ENCODE data around the gene CNTNAP2.

The CNTNAP2 gene

DNA sequence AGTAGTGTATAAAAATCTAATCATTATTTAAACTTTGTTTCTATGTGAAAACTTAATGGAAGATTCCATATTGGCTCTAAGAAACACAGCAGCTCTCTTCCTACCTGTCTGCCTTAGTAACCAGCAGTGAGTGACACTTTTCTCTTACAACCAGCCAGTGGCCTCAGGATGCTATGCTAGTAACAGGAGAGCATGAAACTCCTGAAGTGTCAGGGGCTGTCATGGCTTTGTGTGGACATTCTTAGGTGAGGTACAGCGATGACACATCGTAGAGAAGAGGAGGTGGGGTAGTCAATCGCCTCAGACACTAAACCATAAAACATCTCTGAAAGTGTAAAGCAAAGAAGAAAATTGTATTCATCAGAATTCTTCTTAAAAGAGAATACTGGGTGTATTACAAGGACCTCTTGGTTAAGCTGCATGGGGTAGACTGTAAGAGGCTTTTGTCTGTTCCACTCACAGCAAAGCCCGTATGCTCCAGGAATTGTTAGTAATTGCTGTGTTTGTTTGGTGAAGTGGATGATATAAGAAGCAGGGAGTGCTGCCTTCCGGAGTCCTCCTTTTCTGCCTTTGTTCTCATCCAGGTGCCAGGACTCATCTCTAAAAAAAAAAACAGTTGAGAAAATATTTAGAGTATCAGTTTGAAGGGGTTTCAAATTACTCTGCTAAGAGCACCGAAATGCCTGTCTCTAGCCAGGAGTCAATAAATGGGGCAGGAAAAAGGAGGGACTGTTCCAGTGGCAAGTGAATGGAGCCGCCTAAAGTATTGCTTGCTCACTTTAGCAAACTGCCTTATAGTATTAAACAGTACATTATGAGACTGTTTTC is 518.8 kb downstream of the CNTNAP2 start:
- no peak for DNase-seq

DNA sequence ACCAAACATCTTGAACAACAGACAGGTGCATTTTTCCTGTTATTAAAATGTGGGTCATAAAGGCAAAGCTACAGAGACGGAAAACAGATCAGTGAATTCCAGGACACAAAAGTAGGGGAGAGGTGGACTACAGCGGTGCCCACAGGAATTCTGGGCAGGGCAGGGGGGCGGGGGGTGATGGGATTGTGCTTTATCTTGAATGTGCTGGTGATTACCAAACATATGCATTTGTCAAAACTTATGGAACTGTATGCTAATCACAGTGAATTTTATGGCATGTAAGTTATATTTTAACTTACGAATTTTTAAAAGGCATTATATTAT is 519.4 kb downstream of the CNTNAP2 start:
- no peak for DNase-seq

DNA sequence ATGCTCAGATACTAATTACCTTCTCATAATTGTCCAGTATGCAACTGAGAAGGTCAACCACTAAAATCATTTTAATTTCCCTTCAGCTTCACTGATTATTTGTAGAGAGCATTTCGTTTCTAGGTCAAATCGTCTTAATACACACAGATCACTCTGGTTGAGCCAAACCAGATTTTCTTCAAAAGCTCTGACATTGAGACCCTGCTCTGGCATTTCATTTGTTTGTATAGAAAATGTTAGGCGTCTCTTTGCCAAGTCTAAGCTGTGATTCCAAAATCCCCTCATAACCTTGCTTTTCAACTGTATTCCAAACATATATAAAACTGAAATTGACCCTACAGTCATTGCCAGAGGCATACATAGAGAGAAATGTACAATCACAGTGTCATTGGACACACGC is 520.0 kb downstream of the CNTNAP2 start:
- no peak for DNase-seq

DNA sequence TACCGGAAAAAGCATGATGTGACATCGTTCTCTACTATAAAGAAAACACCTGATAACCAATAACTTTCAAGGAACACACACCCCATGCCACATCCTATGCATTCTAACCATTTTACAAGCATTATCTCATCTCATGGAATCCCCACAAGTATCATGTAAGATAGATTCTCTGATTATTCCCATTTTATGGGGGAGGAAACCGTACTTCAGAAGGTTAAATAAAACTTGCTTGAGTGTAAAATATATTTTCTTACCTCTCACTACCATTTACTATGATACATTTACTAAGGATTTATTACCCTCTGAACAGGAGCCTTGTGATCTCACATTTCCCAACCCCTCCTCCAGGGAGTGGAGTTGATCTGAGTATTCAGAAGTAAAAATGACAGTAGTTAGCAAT is 522.7 kb downstream of the CNTNAP2 start:
- DNase-seq, result no peak

DNA sequence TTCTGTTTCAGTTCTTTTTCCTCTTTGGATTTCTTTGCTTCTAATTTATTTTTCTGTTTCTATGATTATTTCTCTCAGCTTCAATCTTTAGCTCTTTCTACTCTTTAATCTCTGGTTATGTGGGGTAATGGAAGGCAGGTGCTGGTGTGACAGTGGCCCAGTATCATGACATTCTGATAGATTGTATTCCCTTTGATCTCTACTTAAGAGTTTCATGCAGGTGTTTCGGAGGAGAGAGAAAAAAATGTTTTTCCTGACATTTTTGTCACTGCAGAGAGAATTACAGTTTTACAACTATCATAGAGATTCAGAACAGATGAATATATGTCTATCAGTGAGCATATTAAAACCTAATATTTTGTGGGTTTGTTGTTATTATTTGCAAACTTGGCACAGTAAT is 524.9 kb downstream of the CNTNAP2 start:
- no peak for DNase-seq

DNA sequence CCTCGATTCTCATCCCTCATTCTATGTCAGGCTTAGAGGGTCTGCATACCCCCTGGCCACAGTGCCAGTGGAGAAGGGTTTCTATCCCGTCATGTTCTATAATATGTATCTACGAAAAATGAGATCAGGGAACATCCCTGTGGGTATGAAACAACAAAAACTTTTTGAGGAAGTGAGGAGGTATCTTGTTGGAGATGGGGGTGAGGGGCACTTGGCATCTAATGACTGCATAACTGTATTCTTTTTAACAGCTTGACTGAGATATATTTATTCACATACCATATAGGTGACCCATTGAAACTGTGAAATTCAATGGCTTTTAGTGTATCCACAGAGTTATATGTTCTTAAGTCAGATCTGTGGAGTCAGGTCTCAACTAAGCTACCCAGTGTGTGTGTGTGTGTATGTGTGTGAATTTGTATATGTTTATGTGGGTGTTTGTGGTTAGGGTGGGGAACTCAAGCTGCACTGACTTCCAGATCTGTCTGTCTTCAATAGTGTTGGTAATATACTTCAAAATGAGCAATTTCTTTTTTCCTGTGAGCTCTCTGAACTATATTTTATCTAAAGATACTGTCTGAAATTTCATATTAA is 528.9 kb downstream of the CNTNAP2 start:
- no peak for DNase-seq

DNA sequence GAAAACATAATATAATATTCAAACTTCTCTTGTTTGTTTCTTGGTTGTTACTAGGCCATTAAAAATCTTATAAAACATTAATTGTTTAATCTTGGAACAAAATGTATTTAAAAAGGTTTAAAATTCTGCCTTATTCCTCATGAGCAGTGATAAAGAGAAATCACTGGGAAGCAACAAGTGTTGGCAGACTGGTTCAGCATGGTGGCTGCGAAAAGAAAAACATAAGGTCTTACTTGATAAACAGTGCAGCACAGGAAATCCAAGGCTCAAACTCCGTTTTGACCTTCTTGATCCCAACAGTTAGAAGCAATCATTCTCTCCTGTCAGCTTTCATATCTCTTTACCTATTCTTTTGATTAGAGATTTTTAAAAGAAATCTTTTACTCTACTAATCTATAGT is 530.8 kb downstream of the CNTNAP2 start:
- DNase-seq, result no peak

DNA sequence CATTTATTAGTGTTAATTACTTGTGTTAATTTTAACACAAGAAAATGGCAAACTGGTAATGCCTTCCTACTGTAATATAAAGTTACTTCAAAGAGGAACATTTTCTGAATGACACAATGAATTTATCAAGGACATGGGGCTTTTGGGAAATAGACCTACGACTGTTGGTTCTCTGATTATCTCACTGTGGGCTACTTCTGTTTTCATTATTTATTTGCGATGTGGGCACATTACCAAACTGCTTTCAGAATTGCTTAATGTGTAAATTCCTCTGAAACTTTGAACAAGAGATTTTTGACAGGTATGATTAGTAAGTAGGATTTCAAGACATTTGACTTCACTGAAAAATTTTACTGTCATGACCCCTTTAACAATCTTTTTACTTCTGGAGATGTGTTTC is 535.6 kb downstream of the CNTNAP2 start:
- no peak for DNase-seq

DNA sequence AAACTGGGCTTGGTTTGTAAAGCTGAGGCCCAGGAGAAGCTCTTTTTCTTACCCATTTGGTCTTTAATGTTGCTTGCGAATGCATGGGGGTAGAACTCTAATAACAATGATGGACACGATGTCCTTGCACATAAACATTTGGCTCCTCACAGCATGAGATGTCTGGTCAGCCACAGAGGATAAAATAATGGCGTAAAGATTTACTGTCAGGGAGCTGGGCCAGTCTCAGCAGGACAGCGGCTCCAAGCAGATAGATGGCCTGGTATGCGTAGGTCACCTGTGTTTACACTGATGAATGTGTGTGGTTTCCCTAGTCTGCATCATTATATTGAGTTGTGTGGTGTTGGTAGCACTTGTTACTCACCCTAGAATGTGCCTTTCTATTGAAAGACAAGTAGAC is 537.4 kb downstream of the CNTNAP2 start:
- no peak for DNase-seq

DNA sequence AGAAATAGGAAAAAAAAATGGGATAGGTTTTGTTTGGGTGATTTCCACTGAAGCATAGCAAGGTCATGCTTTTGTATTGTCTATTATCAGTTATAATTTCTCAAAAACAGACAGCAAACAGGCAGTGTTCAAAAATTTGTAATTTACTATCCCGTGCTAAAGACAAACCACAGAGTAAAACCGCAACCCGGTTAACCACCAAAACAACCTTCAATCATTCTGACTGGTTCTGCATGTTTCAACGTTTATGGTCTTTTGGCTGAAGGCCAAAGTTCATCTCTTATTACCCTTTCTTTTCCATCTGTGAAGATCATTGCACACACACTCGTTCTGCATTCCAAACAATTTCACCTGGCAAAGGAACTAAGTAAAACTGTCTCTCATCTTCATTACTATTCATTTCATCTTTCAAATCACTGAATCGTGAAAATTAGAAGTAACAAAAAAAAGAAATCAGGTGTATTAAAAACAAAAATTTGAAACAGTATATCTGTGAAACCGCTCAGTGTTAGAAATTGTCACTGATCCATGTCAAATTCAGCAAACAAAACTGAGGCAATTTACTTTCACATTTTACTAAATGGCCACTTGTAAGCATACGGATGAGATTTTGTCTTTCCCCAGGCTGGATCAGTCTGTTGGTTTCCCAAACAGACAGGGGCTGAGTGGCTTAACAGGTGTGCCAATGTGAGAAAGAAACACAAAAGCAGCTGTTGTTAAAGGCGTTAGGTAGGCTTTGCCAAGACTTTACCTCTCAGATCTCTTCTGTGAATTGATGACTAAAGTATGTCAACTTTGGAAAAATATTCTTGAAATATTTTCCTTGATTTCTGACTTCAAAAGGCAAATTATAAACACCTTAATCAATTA is 539.6 kb downstream of the CNTNAP2 start:
- no peak for DNase-seq

DNA sequence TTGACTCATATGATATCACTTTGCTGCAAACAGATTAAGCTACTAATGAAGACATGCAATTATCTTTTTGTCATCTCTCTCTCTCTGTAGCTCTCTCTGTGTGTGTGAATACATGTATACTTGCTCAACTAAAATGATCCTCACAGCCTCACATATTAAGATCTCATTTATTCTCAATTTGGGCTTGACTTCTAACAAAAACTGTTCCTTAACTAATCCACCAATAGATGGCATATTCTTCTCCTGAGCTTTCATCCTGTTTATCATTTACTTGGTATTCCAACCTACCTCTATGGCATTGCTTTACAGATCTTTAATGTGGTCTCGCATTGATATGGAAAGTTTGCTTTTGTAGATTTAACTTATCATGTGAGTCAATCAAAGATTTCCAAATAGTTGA is 540.4 kb downstream of the CNTNAP2 start:
- DNase-seq, result no peak

DNA sequence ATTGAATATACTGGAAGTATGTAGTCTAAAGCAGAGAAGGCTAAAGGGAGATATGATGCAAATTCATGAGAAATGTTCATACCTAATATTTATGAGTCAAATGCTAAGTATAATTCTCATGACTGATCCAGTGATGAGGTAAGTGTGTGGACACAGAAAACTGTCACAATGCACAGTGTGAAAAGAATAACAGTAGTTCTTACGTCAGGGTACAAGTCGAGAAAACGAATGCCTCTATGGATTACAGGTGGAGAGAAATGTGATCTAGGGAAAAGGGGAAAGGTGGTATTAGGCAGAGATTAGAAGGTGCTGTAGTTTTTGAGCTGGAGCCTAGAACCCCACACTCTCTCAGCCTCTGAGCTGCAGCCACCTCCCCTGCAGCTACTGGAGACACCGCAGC is 542.0 kb downstream of the CNTNAP2 start:
- no peak for DNase-seq

DNA sequence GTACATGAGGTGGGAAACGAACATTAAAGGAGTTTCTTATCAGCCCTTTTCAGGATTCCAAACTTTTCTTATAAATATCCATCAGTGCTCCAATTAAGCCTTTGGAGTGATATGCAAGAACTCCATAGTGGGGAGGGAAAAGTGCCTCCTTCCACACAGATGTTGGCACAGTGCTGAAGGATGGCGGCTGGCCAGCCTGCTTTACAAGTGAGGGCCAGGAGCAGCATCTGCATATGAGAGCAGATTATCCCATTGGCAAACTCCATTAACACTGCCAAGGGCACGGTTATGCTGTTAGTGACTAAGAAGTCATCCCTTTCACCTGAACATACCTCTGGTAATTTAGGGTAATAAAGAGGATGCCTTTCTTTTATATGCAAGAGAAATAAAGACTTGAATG is 543.1 kb downstream of the CNTNAP2 start:
- DNase-seq, result no peak

DNA sequence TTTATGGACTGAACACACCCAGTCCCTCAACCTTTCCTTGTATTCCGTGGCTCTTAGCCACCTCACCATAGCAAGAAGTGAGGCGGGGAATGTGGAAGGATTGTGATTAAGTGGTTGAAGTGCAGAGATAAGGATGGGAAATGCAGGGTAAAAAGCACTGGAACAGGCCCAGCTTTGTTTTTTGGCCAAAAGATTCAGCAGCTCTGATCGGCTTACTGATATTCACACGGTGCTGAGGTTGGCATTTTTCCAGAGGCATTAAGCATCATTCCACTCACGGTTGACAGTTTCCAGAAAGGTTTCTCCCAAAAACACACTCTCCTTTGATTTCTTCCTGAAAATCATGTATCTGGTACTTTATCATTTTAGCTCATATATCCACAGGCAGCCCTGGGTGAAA is 544.2 kb downstream of the CNTNAP2 start:
- DNase-seq, result no peak

DNA sequence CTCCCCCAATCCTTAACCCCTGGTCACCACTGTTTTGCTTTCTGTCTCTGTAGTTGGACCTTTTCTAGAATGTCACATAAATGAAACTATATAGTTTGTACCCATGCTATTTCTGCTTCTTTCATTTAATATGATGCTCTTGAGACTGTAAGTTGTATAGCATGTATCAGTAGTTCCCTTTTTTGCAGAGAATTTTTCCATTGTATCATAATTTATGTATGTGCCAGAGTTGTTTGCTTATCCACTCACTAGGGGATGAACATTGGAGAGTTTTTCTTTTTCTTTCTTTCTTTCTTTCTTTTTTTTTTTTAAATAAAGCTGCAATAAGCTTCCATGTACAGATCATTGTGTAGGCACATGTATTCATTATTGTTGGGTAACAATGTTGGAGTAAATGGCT is 544.8 kb downstream of the CNTNAP2 start:
- DNase-seq, result no peak

DNA sequence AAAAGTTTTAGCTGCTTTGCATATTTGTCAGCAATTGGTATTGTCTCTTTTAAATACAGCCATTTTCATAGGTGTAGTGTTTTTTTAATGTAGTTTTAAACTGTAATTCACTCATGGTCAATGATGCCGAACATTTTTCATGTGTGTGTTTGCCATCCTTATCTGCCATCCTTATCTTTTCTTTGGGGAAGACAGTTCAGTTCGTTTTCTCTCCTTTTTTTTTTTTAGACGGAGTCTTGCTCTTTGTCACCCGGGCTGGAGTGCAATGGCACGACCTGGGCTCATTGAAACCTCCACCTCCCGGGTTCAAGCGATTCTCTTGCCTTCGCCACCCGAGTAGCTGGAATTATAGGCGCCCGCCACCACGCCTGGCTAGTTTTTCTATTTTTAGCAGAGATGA is 545.3 kb downstream of the CNTNAP2 start:
- no peak for DNase-seq

DNA sequence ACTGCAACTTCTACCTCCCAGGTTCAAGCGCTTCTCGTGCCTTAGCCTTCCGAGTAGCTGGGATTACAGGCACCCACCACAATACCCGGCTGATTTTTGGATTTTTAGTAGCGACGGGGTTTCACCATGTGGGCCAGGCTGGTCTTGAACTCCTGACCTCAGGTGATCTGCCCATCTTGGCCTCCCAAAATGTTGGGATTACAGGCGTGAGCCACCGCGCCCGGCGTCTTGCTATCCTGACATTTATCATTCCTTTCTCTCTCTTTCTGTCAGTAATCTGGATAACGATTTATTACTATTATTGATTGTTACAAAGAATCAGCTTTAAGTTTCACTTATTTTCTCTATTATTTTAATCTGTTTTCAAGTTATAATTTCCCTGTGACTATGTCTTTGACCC is 548.4 kb downstream of the CNTNAP2 start:
- DNase-seq, result no peak

DNA sequence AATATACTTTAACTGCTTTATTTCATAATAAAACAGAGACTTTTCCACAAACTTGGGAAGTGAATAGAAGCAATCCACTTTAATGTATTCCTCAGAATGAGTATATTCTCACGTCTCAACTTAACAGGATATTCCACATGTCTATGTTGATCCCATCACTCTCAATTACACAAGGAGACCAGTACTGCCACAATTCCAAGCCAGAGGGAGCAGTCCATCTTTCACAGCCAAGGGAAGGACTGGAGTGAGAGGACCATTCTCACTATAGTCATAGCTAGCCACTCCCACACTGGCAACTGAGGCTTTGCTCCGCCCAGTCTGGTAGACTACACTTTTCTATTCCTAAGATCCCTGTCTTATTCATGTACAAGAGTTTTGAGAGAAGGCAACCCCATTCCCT is 553.9 kb downstream of the CNTNAP2 start:
- no peak for DNase-seq

DNA sequence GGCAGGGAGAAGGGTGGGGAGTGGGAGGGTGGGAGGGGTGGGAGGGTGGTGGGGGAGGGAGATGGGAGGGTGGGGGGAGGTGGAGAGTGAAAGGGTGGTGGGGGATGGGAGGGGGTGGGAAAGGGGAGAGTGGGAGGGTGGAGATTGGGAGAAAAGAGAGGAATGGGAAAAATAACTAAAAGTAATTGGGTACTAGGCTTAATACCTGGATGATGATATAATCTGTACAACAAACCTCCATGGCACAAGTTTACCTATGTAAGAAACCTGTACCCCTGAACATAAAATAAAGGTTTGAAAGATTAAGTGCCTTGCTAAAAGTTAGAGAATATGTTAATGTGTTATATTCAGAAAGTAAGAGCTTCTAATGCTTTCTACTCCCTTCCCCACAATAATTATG is 564.9 kb downstream of the CNTNAP2 start:
- no peak for DNase-seq

DNA sequence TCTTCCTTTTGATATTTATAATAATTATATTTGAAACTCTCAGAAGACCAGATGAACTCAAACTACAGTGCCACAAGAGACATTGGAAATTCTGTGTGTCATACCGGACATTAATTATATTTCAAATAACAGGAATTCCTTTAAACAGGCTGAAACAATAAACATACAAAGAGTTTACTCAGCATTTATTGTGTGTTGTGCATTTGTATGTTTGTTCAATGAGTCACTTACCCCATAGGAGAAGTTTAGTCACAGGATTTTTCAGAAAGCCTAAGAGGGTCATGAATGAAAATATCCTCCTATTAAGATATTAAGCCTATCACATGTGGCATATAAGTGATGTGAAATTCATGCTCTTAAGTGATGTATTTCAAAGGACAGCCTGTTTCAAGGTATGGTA is 566.8 kb downstream of the CNTNAP2 start:
- no peak for DNase-seq

DNA sequence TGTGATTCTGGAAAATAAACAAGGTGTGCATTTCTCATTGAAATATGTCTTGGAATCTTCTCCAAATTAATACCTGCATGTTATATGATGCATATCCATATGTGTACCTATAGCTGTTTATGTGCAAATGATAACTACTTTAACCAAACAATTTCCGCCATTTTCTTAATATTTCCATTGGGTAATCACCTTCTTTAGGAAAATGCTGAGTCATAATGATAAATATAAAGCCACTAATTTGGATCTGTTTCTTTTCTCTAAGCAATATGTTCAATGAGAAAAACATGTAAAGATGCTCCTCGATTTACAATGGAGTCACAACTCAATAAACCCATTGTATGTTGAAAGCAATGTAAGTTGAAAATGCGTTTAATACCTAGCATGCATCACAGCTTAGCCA is 574.4 kb downstream of the CNTNAP2 start:
- DNase-seq, result no peak

DNA sequence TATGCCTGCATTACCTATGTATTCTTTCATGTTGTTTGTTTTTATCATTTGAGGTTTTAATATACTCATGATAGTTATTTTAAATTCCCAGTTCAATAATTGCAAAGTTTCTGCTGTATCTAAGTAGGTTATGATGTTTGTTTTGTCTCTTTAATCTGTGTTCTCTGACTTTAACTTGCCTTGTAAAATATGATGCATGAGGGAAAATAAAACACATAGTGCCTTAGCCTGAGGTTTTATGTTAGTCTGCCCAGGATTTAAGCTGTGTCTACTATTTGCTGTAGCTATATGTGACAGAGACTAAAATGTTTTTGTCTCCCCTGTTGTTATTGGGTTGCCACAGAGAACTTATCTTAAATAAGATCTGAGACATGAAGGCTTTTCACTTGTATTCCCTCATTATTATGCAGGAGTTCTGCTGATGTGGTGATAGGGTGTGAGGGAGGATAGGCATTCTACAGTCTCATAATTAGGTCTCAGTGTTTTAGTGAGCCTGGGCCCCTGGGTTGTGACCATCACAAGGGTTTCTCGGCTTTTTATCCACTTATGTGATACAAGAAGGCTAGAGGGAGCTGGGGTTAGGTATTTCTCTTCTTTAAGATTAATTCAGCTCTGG is 582.5 kb downstream of the CNTNAP2 start:
- no peak for DNase-seq

DNA sequence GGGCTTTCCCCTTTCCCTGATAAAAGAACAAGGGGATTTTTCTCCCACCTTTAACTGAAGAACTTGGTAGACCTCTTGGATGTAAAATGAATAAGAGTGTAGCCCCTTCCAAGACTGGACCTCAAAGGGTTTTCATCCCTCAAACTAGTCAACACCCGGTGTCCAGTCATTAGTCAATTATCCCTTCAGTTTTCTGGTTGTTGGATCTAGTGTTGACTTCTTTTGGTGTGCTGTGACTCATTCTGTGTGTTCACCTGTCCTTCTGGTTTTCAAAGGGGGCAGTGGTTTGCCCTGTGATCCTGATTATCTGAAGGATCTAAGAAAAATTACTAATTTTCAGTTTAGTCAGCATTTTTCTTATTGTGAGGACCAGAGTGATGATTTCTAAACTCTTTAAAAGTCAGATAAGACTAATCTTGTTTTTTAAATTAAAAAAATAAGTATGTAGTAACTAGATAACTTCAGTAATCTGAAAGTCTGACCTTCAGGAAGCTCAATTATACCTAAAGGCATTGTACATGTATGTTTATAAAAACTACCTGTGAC is 583.5 kb downstream of the CNTNAP2 start:
- DNase-seq, result no peak
